ENCODE results near the gene PEDS1. TPM values are rescaled to one million over a fixed set of nuclear protein-coding genes. Genes with fewer than 3 reads are reported as not detected.
"Not testable (repeated sequence)": the region's sequence is repeated elsewhere in the genome, so short reads cannot be mapped to it uniquely, and the experiment has no call there.

PEDS1 gene
- total and polyA plus RNA-seq, 4 experiments from 2014 or later = 14.7 to 25.1 (median 16.8) TPM

GRCh38 chr20:50110141-50111047 lies 43.1 kb downstream of the PEDS1 start:
- peak overlapping the region; percentile 74 to 99 (median 98) for H3K4me3 Mint-ChIP-seq
- Histone ChIP-seq H3K27me3 (ENCODE audit: insufficient read depth, low read length) (no peaks in the 10 kb centered on the region), H3K4me3 (ENCODE audit: low read length in 2 of 2) (peak overlapping the region in 1 of 2 donors; percentile 0), H3K36me3 (ENCODE audit: insufficient read depth, low read length) (no peaks in the 10 kb centered on the region), H3K27ac (ENCODE audit: low read depth, low read length) (peak overlapping the region; percentile 88), H3K9me3 (ENCODE audit: control insufficient read depth in 1 of 2, low read length in 2 of 2) (no peaks in the 10 kb centered on the region), H3K4me1 (ENCODE audit: insufficient read depth, low read length) (peaks cover 91% of the 10 kb centered on the region)
- ChIA-PET CTCF (ENCODE audit: partially characterized antibody) (interaction anchor here (1.0 to 8.0 kb wide), 7 partner anchors 10 to 59 kb away, joined by 3 to 43 read pairs (median 8); partner anchors contain the start of gene PEDS1), POLR2A (ENCODE audit: partially characterized antibody) (interaction anchor here (0.8 to 1.7 kb wide), 8 partner anchors 10 to 59 kb away, joined by 3 to 10 read pairs (median 3); partner anchors contain the start of gene PEDS1)
- H3K27me3 Mint-ChIP-seq = no peaks in the 10 kb centered on the region
- peak; percentile 47 to 68 (median 54) for DNase-seq
- intact Hi-C loops (cut with micrococcal nuclease) = loop anchor here (5.0 to 10.0 kb wide), 2 partner anchors 352 to 1066 kb away; partner anchors contain the start of gene CSE1L
- peaks cover 0 to 24% of the 10 kb centered on the region in 2 donors for H3K36me3 Mint-ChIP-seq
- H3K4me1 Mint-ChIP-seq = peaks cover 68 to 95% (median 84%) of the 10 kb centered on the region in 4 donors
- peak overlapping the region; percentile 83 to 99 (median 92) for H3K27ac Mint-ChIP-seq
- H3K9me3 Mint-ChIP-seq = no peaks in the 10 kb centered on the region

- Histone ChIP-seq H3K4me3 (ENCODE audit: low read length in 2 of 2) (no peak overlapping the region), H3K27ac (ENCODE audit: low read depth, low read length) (no peak overlapping the region), H3K36me3 (ENCODE audit: insufficient read depth, low read length) (no peaks in the 10 kb centered on the region), H3K9me3 (ENCODE audit: control insufficient read depth in 1 of 2, low read length in 2 of 2) (no peaks in the 10 kb centered on the region), H3K27me3 (ENCODE audit: insufficient read depth, low read length) (no peaks in the 10 kb centered on the region), H3K4me1 (ENCODE audit: insufficient read depth, low read length) (peaks cover 80% of the 10 kb centered on the region)
- CTCF ChIA-PET (ENCODE audit: partially characterized antibody) = interaction anchor here (0.7 to 6.2 kb wide), 4 partner anchors 12 to 70 kb away, joined by 3 to 35 read pairs (median 6); no protein-coding TSS in a partner anchor
- Mint-ChIP-seq H3K9me3 (no peaks in the 10 kb centered on the region), H3K4me1 (peaks cover 59 to 83% (median 72%) of the 10 kb centered on the region in 4 donors), H3K36me3 (peaks cover 0 to 27% of the 10 kb centered on the region in 2 donors), H3K27ac (peak overlapping the region in 6 of 7 donors; percentile 39 to 95 (median 76)), H3K27me3 (no peaks in the 10 kb centered on the region), H3K4me3 (peak overlapping the region in 6 of 8 donors; percentile 8 to 55 (median 26))
- intact Hi-C loops (cut with micrococcal nuclease) = no loop called here
- POLR2A ChIA-PET (ENCODE audit: partially characterized antibody) = interaction anchor here (0.6 kb wide), 1 partner anchor 9 kb away, joined by 3 read pairs; no protein-coding TSS in a partner anchor
- no peak for DNase-seq
Measured at GRCh38 chr20:50108556-50109235, 44.8 kb downstream of the PEDS1 start.

- Histone ChIP-seq H3K9me3 (ENCODE audit: control insufficient read depth in 1 of 2, low read length in 2 of 2) (no peaks in the 10 kb centered on the region), H3K27me3 (ENCODE audit: insufficient read depth, low read length) (no peaks in the 10 kb centered on the region), H3K27ac (ENCODE audit: low read depth, low read length) (no peak overlapping the region), H3K4me1 (ENCODE audit: insufficient read depth, low read length) (peaks cover 82% of the 10 kb centered on the region), H3K36me3 (ENCODE audit: insufficient read depth, low read length) (no peaks in the 10 kb centered on the region), H3K4me3 (ENCODE audit: low read length in 2 of 2) (no peak overlapping the region)
- Mint-ChIP-seq H3K36me3 (peaks cover 3 to 30% of the 10 kb centered on the region in 2 donors), H3K9me3 (no peaks in the 10 kb centered on the region), H3K27ac (peak overlapping the region; percentile 68 to 95 (median 77)), H3K4me1 (peaks cover 58 to 83% (median 71%) of the 10 kb centered on the region in 4 donors), H3K4me3 (peak overlapping the region in 5 of 8 donors; percentile 6 to 47 (median 20)), H3K27me3 (no peaks in the 10 kb centered on the region)
- ChIA-PET CTCF (ENCODE audit: partially characterized antibody) (interaction anchor here (6.2 kb wide), 1 partner anchor 23 kb away, joined by 35 read pairs; no protein-coding TSS in a partner anchor), POLR2A (ENCODE audit: partially characterized antibody) (interaction anchor here (0.6 to 2.4 kb wide), 2 partner anchors 8 kb away, joined by 3 to 9 read pairs; no protein-coding TSS in a partner anchor)
- intact Hi-C loops (cut with micrococcal nuclease) = no loop called here
- no peak for DNase-seq
Measured at GRCh38 chr20:50107796-50108331, 45.7 kb downstream of the PEDS1 start.

GRCh38 chr20:50107086-50107660 lies 46.4 kb downstream of the PEDS1 start:
- DNase-seq = no peak
- intact Hi-C loops (cut with micrococcal nuclease) = no loop called here
- Mint-ChIP-seq H3K9me3 (no peaks in the 10 kb centered on the region), H3K4me1 (peaks cover 58 to 85% (median 73%) of the 10 kb centered on the region in 4 donors), H3K36me3 (peaks cover 6 to 30% of the 10 kb centered on the region in 2 donors), H3K27me3 (no peaks in the 10 kb centered on the region), H3K4me3 (peak overlapping the region in 3 of 8 donors; percentile 27 to 59 (median 37)), H3K27ac (peak overlapping the region in 6 of 7 donors; percentile 48 to 95 (median 78))
- ChIA-PET POLR2A (ENCODE audit: partially characterized antibody) (interaction anchor here (2.4 kb wide), 1 partner anchor 8 kb away, joined by 9 read pairs; no protein-coding TSS in a partner anchor), CTCF (ENCODE audit: partially characterized antibody) (interaction anchor here (0.9 to 6.2 kb wide), 6 partner anchors 22 to 357 kb away, joined by 3 to 35 read pairs (median 4); no protein-coding TSS in a partner anchor)
- no peaks in the 10 kb centered on the region for H3K27me3 ChIP-seq (ENCODE audit: insufficient read depth, low read length)
- H3K36me3 ChIP-seq (ENCODE audit: insufficient read depth, low read length) = no peaks in the 10 kb centered on the region
- H3K4me1 ChIP-seq (ENCODE audit: insufficient read depth, low read length) = peaks cover 87% of the 10 kb centered on the region
- H3K4me3 ChIP-seq (ENCODE audit: low read length in 2 of 2) = no peak overlapping the region
- H3K27ac ChIP-seq (ENCODE audit: low read depth, low read length) = no peak overlapping the region
- no peaks in the 10 kb centered on the region for H3K9me3 ChIP-seq (ENCODE audit: control insufficient read depth in 1 of 2, low read length in 2 of 2)

- DNase-seq; H3K27ac ChIP-seq (ENCODE audit: low read depth, low read length); H3K9me3 ChIP-seq (ENCODE audit: control insufficient read depth in 1 of 2, low read length in 2 of 2); H3K27me3 Mint-ChIP-seq; H3K27me3 ChIP-seq (ENCODE audit: insufficient read depth, low read length); H3K9me3 Mint-ChIP-seq; H3K4me3 ChIP-seq (ENCODE audit: low read length in 2 of 2); intact Hi-C loops (cut with micrococcal nuclease); H3K36me3 ChIP-seq (ENCODE audit: insufficient read depth, low read length): not testable (repeated sequence)
- H3K36me3 Mint-ChIP-seq = peaks cover 6 to 33% of the 10 kb centered on the region in 2 donors
- H3K4me3 Mint-ChIP-seq = peak overlapping the region in 1 of 8 donors; percentile 27
- peaks cover 59 to 85% (median 72%) of the 10 kb centered on the region in 4 donors for H3K4me1 Mint-ChIP-seq
- ChIA-PET CTCF (ENCODE audit: partially characterized antibody) (interaction anchor here (0.7 to 2.1 kb wide), 8 partner anchors 9 to 358 kb away, joined by 3 to 5 read pairs (median 4); no protein-coding TSS in a partner anchor), POLR2A (ENCODE audit: partially characterized antibody) (interaction anchor here (0.7 to 2.4 kb wide), 2 partner anchors 9 to 47 kb away, joined by 4 to 9 read pairs; partner anchors contain the start of gene PEDS1)
- peak overlapping the region in 4 of 7 donors; percentile 18 to 80 (median 44) for H3K27ac Mint-ChIP-seq
- H3K4me1 ChIP-seq (ENCODE audit: insufficient read depth, low read length) = peaks cover 87% of the 10 kb centered on the region
Measured at GRCh38 chr20:50106669-50107068, 46.9 kb downstream of the PEDS1 start.

All from CD4-positive, alpha-beta memory T cell (primary cell).